ENCODE measurements around the gene OR6X1.
A peak's percentile ranks its signal among the peaks of the same experiment; 100 is the strongest.

OR6X1 gene

DNA sequence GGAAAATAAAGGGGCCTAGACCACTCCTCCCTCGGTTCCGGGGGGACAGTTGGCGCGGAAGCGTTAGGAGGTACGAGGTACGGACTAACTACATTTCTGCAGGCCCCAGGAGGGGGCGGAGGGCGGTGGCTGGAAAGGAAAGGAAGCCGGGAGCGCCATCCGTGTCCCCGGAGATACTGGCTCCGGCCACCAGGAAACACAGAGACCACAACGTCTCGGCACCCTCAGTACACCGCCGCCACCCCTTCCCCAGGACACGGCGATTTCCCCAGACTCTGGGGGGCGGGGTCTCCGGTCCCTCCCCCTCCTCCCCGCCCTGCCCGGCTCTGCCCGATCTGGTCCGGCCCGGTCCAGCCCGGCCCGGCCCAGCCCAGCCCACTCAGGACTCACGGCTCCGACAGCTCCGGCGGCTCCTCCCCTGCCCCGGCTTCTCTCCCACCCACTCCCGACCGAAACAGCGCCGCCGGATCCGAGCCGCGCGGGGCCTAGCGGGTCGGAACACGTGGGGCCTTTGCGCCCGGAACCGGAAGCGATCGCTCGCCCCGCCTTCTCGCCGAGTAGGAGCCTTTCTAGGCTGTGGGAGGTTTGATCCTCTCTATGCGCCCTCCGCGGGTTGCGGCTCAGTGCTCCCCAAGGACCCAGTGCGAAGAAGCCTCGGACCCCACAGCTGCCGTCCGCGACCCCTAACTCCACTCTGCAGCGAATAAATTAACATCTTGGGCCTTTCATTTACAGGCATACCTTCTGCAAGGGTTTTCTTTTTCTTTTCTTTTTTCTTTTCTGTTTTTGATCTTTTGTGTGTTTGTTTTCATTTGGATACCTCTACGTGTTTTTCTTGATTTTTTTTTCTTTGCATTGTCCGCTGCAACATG, 12.9 kb downstream of the OR6X1 start, which contains the start of gene ZNF202:
TSS of gene ZNF202 (minus strand) at position 502 of the 872 bp plus-strand sequence. CDS start 10,772 bp downstream, outside the sequence.
- H3K4me3 Mint-ChIP-seq = peak within 1 kb of the TSS; percentile 91 to 98 (median 97)
- no peaks in the 10 kb centered on the region for H3K27me3 Mint-ChIP-seq (ENCODE audit: low read depth)
- H3K9me3 Mint-ChIP-seq = no peaks in the 10 kb centered on the region
- peaks cover 15% of the 10 kb centered on the region for H3K4me1 Mint-ChIP-seq
- peaks cover 28% of the 10 kb centered on the region for H3K36me3 Mint-ChIP-seq (ENCODE audit: low read depth)
- peak within 1 kb of the TSS; percentile 89 to 98 (median 95) for H3K27ac Mint-ChIP-seq
- TF ChIP-seq, protein P1, sequence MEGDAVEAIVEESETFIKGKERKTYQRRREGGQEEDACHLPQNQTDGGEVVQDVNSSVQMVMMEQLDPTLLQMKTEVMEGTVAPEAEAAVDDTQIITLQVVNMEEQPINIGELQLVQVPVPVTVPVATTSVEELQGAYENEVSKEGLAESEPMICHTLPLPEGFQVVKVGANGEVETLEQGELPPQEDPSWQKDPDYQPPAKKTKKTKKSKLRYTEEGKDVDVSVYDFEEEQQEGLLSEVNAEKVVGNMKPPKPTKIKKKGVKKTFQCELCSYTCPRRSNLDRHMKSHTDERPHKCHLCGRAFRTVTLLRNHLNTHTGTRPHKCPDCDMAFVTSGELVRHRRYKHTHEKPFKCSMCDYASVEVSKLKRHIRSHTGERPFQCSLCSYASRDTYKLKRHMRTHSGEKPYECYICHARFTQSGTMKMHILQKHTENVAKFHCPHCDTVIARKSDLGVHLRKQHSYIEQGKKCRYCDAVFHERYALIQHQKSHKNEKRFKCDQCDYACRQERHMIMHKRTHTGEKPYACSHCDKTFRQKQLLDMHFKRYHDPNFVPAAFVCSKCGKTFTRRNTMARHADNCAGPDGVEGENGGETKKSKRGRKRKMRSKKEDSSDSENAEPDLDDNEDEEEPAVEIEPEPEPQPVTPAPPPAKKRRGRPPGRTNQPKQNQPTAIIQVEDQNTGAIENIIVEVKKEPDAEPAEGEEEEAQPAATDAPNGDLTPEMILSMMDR (IDR thresholded peaks at IDR 0.05; ENCODE audit: unreplicated experiment in 3 of 3) = peak; percentile 12 to 24 (median 20)

DNA sequence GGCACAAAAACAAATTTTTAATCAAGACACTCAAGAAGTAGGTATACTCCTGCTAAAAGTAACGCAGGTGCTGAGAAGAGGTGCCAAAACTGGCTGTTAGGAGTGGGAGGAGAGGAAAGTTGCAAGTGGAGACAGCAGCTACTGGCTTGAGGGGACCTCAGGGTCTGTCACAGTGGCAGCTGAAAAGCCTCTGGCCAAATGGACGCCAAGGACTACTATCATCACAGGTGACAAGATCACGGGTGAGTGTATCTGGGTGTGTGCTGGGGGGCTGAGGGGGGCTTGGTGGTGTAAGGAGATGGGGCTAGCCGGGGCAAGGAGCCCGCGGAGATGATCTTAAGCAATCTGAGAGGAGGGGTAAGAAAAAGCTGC, 13.5 kb downstream of the OR6X1 start:
- H3K4me3 Mint-ChIP-seq = peak overlapping the region; percentile 91 to 98 (median 97)
- peaks cover 15% of the 10 kb centered on the region for H3K4me1 Mint-ChIP-seq
- no peaks in the 10 kb centered on the region for H3K27me3 Mint-ChIP-seq (ENCODE audit: low read depth)
- H3K9me3 Mint-ChIP-seq = no peaks in the 10 kb centered on the region
- H3K27ac Mint-ChIP-seq = peak overlapping the region; percentile 89 to 94 (median 91)
- H3K36me3 Mint-ChIP-seq (ENCODE audit: low read depth) = peaks cover 35% of the 10 kb centered on the region
- TF ChIP-seq, protein P1 (IDR thresholded peaks at IDR 0.05; ENCODE audit: unreplicated experiment in 3 of 3) = no peak

DNA sequence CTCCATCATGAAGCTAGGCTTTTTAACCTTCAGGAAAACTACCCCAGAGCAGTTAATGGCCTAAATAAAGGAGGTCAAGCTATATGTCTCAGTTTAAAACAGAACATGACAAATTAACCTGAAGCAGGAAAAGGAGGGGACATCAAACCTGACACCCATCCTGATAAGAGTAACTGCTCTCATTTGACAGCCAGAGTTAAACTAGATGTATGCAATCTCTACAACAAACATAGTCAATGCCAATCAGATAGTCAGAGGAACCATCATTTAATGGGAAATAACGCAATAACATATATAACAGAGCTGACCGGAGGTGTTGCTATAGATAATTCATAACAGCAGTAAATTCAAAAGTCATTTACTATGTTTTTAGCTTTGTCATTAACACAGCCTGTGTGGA, 15.9 kb downstream of the OR6X1 start:
- no peaks in the 10 kb centered on the region for H3K27me3 Mint-ChIP-seq (ENCODE audit: low read depth)

DNA sequence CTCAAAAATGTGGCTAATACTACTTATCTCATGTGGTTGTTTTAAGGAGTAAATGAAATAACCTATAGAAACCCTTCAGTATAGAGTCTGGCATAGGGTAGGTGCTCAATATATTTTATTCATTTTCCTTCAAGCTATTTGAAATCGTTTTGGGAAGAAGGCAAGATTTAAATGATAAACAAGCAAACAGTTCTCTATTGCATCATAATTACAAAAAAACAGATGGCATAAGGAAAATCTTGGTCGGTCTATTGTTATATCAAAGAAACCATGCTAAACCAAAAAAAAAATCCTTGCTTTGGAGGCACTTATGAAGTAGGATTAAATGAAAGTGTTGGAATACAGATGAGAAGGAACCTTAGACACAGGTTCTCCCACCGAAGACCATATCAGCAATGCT, 17.5 kb downstream of the OR6X1 start:
- Mint-ChIP-seq H3K27ac (no peak overlapping the region), H3K9me3 (no peaks in the 10 kb centered on the region), H3K4me3 (no peak overlapping the region), H3K27me3 (ENCODE audit: low read depth) (no peaks in the 10 kb centered on the region), H3K36me3 (ENCODE audit: low read depth) (peaks cover 41% of the 10 kb centered on the region), H3K4me1 (peaks cover 7% of the 10 kb centered on the region)
- TF ChIP-seq, protein P1 (IDR thresholded peaks at IDR 0.05; ENCODE audit: unreplicated experiment in 3 of 3) = no peak

More for the DNA sequence above, 15.9 kb downstream of the OR6X1 start:
- H3K4me1 Mint-ChIP-seq = peaks cover 15% of the 10 kb centered on the region
- peak overlapping the region in 2 of 3 experiments; percentile 47 to 97 for H3K4me3 Mint-ChIP-seq
- H3K27ac Mint-ChIP-seq = no peak overlapping the region
- TF ChIP-seq, protein P1 (IDR thresholded peaks at IDR 0.05; ENCODE audit: unreplicated experiment in 3 of 3) = no peak
- H3K36me3 Mint-ChIP-seq (ENCODE audit: low read depth) = peaks cover 41% of the 10 kb centered on the region
- no peaks in the 10 kb centered on the region for H3K9me3 Mint-ChIP-seq

DNA sequence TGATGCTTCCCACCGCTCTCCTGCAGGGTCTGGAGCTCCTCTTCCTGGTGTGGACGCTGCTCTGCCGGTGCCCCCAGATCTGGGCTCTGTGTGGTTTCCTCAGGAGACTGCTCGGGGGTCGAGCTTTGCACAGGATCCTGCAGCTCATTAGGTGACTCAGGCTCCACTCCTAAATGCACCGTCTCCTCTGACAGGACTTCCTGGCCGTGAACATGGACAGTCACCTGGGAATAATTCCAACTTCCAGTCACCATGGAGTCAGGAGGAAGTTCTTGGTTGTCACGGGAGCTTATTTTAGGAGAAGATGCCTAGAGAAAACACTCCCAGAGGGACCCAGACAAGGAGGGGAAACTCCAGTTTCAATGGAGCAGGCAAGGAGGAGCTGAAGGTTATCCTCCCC, 24.7 kb downstream of the OR6X1 start:
- Mint-ChIP-seq H3K4me3 (no peak overlapping the region), H3K9me3 (peaks cover 11% of the 10 kb centered on the region), H3K4me1 (no peaks in the 10 kb centered on the region), H3K36me3 (ENCODE audit: low read depth) (peaks cover 51% of the 10 kb centered on the region), H3K27ac (no peak overlapping the region), H3K27me3 (ENCODE audit: low read depth) (no peaks in the 10 kb centered on the region)
- TF ChIP-seq, protein P1 (IDR thresholded peaks at IDR 0.05; ENCODE audit: unreplicated experiment in 3 of 3) = no peak

Data from nephron (organoid).